Stimulated activated effector memory CD8-positive, alpha-beta T cell treated with anti-CD3 and anti-CD28 coated beads, Interleukin-12 subunit alpha, Interleukin-12 subunit beta, amount 100 ng/mL, for 72 hours (primary cell): ENCODE data around the gene MARF1.
"Not testable (repeated sequence)": the region's sequence is repeated elsewhere in the genome, so short reads cannot be mapped to it uniquely, and the experiment has no call there.

Experiments
- ATAC-seq: fragments of 150-1000 bp; cut with Tn5 transposase; 2 replicates; pipeline ENCODE4 v1.10.0; 2021
- DNase-seq, 2 donors: peaks; one replicate each; pipeline ENCODE4 v3.0.0; 2021 to 2022; ENCODE audit warnings: low spot score in 2 of 2
- H3K27ac Mint-ChIP-seq: one replicate; pipeline ENCODE4 v1.8.0; 2022; ENCODE audit warnings: mild to moderate bottlenecking, mixed read lengths
- H3K36me3 Mint-ChIP-seq: one replicate; pipeline ENCODE4 v1.8.0; 2022; ENCODE audit warnings: mild to moderate bottlenecking, mixed read lengths
- H3K4me1 Mint-ChIP-seq: one replicate; pipeline ENCODE4 v1.8.0; 2022; ENCODE audit warnings: mixed read lengths
- H3K4me3 Mint-ChIP-seq: one replicate; pipeline ENCODE4 v1.8.0; 2022; ENCODE audit warnings: mild to moderate bottlenecking, mixed read lengths
- H3K9me3 Mint-ChIP-seq: one replicate; pipeline ENCODE4 v1.8.0; 2022; ENCODE audit warnings: mixed read lengths

Gene MARF1

DNA sequence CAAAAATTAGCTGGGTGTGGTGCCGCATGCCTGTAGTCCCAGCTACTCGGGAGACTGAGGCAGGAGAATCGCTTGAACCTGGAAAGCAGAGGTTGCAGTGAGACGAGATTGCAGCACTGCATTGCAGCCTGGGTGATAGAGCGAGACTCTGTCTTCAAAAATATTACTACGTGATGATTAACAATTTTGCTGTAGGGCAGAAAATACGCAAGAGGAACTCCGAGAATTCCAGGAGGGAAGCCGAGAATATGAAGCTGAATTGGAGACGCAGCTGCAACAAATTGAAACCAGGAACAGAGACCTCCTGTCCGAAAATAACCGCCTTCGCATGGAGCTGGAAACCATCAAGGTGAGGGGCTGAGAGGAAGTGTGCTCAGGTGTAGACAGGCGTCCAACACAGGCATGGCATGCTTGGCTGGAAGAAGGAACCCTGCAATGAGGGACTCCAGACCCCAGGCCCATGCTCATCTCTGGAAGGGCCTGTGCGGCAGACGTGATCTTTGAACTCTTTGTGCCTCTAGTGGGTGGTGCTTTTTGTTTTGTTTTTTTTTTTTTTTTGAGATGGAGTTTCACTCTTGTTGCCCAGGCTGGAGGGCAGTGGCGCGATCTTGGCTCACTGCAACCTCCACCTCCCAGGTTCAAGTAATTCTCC is 24.3 kb upstream of the MARF1 start:
- Mint-ChIP-seq H3K27ac (no peak overlapping the region), H3K4me3 (no peak overlapping the region), H3K4me1 (peaks cover 19% of the 10 kb centered on the region), H3K36me3 (peaks cover 100% of the 10 kb centered on the region), H3K9me3 (no peaks in the 10 kb centered on the region)
- DNase-seq (no peak), ATAC-seq (no peak)

DNA sequence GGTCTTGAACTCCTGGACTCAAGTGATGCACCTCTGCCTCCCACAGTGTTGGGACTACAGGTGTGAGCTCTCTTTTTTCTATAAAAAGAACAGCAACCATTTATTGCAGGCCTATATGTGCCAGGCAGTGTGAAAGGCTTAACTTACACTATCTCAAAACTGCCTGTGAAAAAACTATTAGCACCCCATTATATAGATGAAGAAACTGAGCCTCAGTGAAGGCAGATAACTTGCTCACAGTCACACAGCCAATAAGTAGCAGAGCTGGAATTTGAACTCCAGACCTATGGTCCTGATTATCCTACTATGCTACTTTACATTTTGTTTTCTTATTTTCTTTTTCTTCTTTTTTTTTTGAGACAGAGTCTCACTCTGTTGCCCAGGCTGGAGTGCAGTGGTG is 22.2 kb upstream of the MARF1 start:
- Mint-ChIP-seq H3K27ac (no peak overlapping the region), H3K9me3 (no peaks in the 10 kb centered on the region), H3K4me3 (no peak overlapping the region), H3K36me3 (peaks cover 100% of the 10 kb centered on the region), H3K4me1 (peaks cover 25% of the 10 kb centered on the region)
- DNase-seq (no peak), ATAC-seq (no peak)

DNA sequence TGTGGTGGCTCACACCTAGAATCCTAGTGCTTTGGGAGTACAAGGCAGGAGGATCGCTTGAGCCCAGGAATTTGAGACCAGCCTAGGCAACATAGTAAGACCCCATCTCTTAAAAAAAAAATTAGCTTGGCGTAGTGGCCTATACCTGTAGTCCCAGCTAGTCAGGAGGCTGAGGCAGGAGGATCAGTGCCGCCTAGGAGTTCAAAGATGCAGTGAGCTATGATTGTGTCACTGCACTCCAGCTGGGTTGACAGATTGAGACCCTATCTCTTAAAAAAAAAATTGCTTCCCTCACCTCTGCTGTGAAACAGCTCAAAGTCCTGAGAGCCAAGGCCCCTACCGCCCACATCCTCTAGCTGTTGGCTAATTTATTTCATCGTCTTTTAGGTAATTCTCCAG is 17.2 kb upstream of the MARF1 start:
- no peak overlapping the region for H3K4me3 Mint-ChIP-seq
- H3K27ac Mint-ChIP-seq: peak overlapping the region; percentile 86

DNA sequence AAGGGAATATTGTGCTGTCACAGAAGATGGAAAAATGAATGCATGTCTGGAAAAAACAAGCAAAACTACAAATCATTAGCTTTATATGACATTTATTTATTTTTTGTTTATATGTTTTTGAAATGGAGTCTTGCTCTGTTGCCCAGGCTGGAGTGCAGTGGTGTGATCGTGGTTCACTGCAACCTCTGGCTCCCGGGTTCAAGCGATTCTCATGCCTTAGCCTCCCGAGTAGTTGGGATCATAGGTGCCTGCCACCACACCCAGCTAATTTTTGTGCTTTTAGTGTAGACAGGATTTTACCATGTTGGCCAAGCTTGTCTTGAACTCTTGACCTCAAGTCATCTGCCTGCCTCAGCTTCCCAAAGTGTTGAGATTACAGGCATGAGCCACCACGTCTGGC is 15.6 kb upstream of the MARF1 start:
- DNase-seq (no peak), ATAC-seq (no peak)
- Mint-ChIP-seq H3K4me3 (peak overlapping the region; percentile 24), H3K9me3 (no peaks in the 10 kb centered on the region), H3K27ac (peak overlapping the region; percentile 86), H3K36me3 (peaks cover 76% of the 10 kb centered on the region), H3K4me1 (peaks cover 54% of the 10 kb centered on the region)

More for the DNA sequence above, 17.2 kb upstream of the MARF1 start:
- H3K4me1 Mint-ChIP-seq: peaks cover 51% of the 10 kb centered on the region
- no peak for DNase-seq
- H3K36me3 Mint-ChIP-seq: peaks cover 76% of the 10 kb centered on the region
- no peaks in the 10 kb centered on the region for H3K9me3 Mint-ChIP-seq
- no peak for ATAC-seq

DNA sequence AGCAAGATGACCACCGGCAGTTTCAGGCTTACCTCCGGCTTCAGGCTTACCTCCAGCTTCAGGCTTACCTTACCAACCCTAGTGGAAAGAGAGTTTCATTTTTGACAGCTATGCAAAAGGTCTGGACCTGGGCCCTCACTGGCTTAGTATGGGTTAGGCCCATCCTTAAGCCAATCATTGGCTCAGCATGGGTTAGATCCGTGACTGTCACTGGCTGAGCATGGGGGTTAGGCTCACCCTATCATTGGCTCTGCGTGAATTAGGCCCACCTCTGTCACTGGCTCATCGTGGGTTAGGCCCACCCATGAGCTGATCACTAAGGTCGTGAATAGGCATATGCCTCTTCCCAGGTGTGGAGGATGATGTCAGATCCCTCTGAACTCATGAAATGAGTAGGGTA is 15.2 kb upstream of the MARF1 start:
- DNase-seq: no peak
- Mint-ChIP-seq H3K4me3 (peak overlapping the region; percentile 24), H3K27ac (peak overlapping the region; percentile 86), H3K9me3 (no peaks in the 10 kb centered on the region), H3K4me1 (peaks cover 50% of the 10 kb centered on the region), H3K36me3 (peaks cover 76% of the 10 kb centered on the region)
- peak; percentile 36 for ATAC-seq

DNA sequence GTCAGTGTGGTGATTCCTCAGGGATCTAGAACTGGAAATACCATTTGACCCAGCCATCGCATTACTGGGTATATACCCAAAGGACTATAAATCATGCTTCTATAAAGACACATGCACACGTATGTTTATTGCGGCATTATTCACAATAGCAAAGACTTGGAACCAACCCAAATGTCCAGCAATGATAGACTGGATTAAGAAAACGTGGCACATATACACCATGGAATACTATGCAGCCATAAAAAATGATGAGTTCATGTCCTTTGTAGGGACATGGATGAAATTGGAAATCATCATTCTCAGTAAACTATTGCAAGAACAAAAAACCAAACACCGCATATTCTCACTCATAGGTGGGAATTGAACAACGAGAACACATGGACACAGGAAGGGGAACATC is 12.6 kb upstream of the MARF1 start:
- Mint-ChIP-seq H3K36me3 (peaks cover 75% of the 10 kb centered on the region), H3K4me1 (peaks cover 39% of the 10 kb centered on the region)
- not testable (repeated sequence) for H3K9me3 Mint-ChIP-seq, ATAC-seq, DNase-seq, H3K4me3 Mint-ChIP-seq, H3K27ac Mint-ChIP-seq

DNA sequence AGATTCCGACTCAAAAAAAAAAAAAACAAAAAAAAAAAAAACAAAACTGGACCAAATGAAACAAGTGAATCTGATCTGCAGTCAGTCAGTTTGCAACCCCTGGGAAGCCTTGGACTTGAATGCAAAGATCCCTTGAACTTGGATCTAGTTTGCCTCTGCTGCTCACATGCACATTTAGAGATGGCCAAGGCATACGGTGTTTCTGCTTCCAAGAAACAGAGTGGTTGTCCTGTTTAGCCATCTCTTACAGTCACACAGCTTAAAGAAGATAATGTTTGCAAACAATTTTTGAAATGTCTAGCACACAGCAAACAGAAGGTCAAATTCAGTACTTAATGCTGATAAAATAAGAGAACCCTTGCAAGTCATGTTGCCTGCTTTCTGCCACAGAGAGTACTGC is 11.6 kb upstream of the MARF1 start:
- ATAC-seq: no peak
- Mint-ChIP-seq H3K36me3 (peaks cover 75% of the 10 kb centered on the region), H3K9me3 (no peaks in the 10 kb centered on the region), H3K27ac (no peak overlapping the region), H3K4me1 (peaks cover 36% of the 10 kb centered on the region), H3K4me3 (no peak overlapping the region)
- DNase-seq: no peak

DNA sequence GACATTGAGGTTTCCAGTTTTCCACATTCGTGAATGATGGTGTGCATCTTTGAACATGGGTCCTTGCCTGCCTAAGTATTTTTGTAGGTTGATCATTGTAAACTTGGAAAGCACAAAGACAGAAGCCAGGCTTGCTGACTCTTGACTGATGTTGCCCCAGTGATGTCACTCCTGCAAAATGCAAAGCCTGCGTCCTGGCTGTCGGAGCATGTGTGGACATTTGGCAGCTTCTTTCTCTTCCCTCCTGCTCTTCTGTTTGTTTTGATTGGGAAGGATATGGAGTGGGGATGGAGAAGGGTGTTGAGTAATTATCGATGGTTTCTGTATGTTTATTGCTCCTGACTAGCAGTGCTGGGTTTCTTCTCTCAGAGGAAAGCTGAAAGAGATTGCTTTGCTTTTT is 10.3 kb upstream of the MARF1 start:
- no peak for ATAC-seq
- peaks cover 28% of the 10 kb centered on the region for H3K4me1 Mint-ChIP-seq
- H3K27ac Mint-ChIP-seq: no peak overlapping the region
- no peak overlapping the region for H3K4me3 Mint-ChIP-seq
- no peak for DNase-seq
- peaks cover 74% of the 10 kb centered on the region for H3K36me3 Mint-ChIP-seq
- H3K9me3 Mint-ChIP-seq: no peaks in the 10 kb centered on the region

DNA sequence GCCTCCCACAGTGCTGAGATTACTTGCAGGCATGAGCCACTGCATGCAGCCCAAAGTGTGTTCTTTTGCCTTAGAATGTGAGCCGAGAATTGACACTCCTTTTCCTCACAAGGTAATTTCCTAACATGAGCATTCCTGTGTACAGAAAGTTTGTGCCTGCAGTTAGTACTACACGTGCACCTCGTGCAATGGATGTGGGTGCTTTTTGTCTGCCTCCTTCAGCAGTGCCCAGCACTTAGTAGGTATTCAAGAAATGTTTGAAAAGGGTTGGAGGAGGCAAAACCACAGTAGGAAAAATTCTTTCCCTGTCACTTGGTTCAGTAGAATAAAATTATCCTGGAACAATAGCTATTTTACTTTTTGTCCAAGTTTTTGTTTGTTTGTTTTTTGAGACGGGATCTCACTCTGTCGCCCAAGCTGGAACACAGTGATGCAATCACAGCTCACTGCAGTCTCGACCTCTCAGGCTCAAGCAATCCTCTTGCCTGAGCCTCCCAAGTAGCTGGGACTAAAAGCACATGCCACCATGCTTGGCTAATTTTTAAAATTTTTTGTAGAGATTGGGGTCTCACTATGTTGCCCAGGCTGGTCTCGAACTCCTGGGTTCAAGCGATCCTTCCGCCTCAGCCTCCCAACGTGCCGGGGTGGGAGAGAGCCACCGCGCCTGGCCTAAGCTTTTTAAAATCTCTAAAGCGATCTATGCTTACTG is 9.5 kb upstream of the MARF1 start:
- ATAC-seq (no peak), DNase-seq (no peak)
- Mint-ChIP-seq H3K4me1 (peaks cover 20% of the 10 kb centered on the region), H3K27ac (peak overlapping the region; percentile 20), H3K36me3 (peaks cover 67% of the 10 kb centered on the region), H3K4me3 (peak overlapping the region; percentile 100), H3K9me3 (no peaks in the 10 kb centered on the region)

DNA sequence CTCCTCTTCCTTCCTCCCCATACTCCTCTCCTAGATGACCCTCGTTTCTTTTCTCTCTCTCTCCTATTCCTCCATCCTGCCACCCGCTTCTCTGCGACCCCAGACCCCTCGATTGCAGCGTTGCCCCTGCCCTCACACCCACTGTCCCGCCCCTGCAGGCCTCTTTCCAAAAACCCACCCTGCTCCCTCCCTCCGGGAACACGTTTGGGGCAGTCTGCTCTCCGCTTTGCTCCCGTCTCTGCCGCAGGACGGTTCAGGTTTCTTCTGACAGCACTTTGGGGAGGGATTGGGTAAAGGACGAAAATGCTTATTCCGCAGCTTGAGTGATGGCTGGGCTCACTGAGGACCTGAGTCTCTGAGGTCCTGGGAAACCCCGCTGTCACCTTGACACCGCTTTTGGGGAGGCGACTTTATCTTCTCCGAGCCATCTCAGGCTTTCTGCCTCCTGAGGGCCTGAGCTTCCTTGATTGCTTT is 7.8 kb upstream of the MARF1 start:
- H3K9me3 Mint-ChIP-seq: no peaks in the 10 kb centered on the region
- H3K36me3 Mint-ChIP-seq: peaks cover 52% of the 10 kb centered on the region
- peak overlapping the region; percentile 100 for H3K4me3 Mint-ChIP-seq
- peak; percentile 65 for ATAC-seq
- peak overlapping the region; percentile 97 for H3K27ac Mint-ChIP-seq
- peaks cover 17% of the 10 kb centered on the region for H3K4me1 Mint-ChIP-seq
- DNase-seq: peak; percentile 15 to 74

DNA sequence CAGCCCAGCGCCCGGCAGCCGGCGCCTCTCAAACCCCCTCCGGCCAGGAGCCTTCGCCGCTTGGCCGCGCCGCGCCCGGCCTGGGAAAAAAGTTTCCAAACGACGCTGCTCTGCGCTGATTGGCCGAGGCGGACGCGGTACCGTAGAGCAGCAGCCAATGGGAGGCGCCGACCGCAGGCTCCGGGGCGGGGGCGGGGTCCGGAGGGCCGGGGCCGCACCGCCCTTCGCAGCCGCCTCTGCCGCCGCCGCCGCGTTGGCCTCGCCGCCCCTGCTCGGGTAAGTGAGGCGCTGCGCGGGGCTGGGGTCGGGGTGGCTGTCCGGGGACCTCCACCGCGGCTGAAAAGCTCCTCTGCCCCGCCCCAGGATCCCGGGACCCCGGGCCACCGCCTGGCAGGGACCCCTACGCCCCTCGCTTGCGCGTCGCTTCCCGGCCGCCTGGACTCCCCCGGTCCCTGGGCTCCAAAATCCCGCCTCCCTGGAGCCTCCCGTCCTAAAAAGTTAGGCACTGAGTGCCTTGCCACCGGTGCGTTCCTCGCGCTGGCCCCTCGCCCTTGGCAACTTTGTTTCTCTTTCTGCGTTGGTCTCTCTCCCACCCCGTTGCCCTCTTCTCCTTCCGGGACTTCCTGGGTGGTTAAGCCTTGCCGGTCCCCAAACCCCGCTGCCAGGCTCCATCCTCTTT is 7.2 kb upstream of the MARF1 start, which contains the start of gene NDE1:
TSS of gene NDE1 (plus strand) at position 227 of the 679 bp plus-strand sequence. CDS start 14,534 bp downstream, outside the sequence.
- peak; percentile 98 for ATAC-seq
- DNase-seq: peak; percentile 67 to 88
- H3K4me1 Mint-ChIP-seq: peaks cover 17% of the 10 kb centered on the region
- peak within 1 kb of the TSS; percentile 97 for H3K27ac Mint-ChIP-seq
- H3K9me3 Mint-ChIP-seq: no peaks in the 10 kb centered on the region
- H3K36me3 Mint-ChIP-seq: peaks cover 50% of the 10 kb centered on the region
- H3K4me3 Mint-ChIP-seq: peak within 1 kb of the TSS; percentile 100

DNA sequence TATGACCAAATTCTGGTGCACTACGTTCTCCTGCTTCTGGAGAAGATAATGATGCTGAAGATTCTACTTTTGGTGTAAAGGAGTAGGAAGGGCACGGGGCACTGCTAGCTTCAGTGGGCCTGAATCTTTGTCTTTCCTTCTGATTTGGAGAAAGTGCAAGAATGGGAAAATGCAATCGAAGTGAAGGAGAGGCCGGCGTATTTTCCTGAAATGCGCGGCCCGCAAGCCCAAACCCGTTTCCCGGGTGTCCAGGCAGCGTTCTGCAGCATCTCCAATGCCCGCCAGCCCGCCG is 6.7 kb upstream of the MARF1 start:
- H3K36me3 Mint-ChIP-seq: peaks cover 45% of the 10 kb centered on the region
- ATAC-seq (no peak), DNase-seq (no peak)
- peak overlapping the region; percentile 100 for H3K4me3 Mint-ChIP-seq
- H3K27ac Mint-ChIP-seq: peak overlapping the region; percentile 60
- peaks cover 17% of the 10 kb centered on the region for H3K4me1 Mint-ChIP-seq
- no peaks in the 10 kb centered on the region for H3K9me3 Mint-ChIP-seq

DNA sequence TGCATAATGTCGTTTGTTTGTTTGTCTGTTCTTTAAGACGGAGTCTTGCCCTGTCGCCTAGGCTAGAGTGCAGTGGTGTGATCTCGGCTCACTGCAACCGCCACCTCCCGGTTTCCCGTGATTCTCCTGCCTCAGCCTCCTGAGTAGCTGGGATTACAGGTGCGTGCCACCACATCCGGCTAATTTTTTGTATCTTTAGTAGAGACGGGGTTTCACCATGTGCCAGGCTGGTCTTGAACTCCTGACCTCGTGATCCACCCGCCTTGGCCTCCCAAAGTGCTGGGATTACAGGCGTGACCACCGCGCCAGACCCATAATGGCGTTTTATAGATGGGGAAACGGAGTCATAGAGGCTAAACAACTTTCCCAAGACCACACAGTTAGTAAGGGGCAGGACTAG is 6.4 kb upstream of the MARF1 start:
- peaks cover 41% of the 10 kb centered on the region for H3K36me3 Mint-ChIP-seq

DNA sequence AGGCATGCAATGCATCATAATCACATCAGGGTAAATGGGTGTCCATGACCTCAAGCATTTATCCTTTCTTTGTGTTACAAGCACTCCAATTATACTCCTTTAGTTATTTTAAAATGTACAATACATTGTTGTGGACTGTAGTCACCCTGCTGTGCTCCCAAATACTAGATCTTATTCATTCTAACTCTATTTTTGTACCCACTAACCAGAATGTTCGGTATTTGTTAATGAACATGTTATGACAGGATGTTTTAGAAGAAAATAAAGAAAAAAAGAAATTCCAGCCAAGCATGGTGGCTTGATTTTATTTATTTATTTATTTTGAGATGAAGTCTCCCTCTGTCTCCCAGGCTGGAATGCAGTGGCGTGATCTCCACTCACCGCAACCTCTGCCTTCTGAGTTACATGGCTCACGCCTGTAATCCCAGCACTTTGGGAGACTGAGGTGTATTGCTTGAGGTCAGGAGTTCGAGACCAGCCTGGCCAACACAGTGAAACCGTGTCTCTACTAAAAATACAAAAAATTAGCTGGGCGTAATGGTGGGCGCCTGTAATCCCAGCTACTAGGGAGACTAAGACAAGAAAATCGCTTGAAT is 5.3 kb upstream of the MARF1 start:
- no peak overlapping the region for H3K4me3 Mint-ChIP-seq
- no peak overlapping the region for H3K27ac Mint-ChIP-seq
- peaks cover 13% of the 10 kb centered on the region for H3K4me1 Mint-ChIP-seq
- no peaks in the 10 kb centered on the region for H3K9me3 Mint-ChIP-seq
- peaks cover 31% of the 10 kb centered on the region for H3K36me3 Mint-ChIP-seq
- DNase-seq (no peak), ATAC-seq (no peak)

More for the DNA sequence above, 6.4 kb upstream of the MARF1 start:
- ATAC-seq, DNase-seq, H3K9me3 Mint-ChIP-seq: not testable (repeated sequence)
- peaks cover 17% of the 10 kb centered on the region for H3K4me1 Mint-ChIP-seq
- H3K4me3 Mint-ChIP-seq: peak overlapping the region; percentile 100
- H3K27ac Mint-ChIP-seq: peak overlapping the region; percentile 60

DNA sequence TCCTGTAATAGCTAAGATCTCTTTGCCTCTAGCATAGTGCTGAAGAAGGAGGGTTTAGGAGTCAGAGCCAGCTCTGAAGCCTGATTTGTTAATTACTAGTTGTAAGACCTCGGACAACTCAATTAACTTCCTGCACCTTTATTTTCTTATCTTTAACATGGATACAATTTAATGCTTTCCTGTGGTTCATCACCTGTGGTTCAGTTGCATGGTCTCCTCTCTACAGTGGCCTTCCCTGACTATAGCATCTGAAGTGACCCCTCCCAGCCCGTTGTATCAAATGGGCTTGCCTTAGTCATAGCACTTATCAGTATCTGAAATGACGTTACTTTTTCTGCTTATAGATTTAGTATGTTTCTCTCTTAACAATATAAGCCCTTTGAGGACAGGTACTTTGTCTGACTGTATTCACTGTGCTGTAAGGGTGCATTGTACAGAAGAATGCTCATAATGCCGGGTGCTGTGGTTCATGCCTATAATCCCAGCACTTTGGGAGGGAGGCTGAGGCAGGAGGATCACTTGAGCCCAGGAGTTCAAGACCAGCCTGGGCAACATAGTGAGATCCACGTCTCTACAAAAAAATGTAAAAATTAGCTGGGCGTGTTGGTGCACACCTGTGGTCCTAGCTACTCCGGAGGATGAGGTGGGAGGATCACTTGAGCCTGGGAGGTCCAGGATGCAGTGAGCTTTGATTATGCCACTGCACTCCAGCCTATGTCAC is 4.5 kb upstream of the MARF1 start:
- peaks cover 23% of the 10 kb centered on the region for H3K36me3 Mint-ChIP-seq
- no peak overlapping the region for H3K4me3 Mint-ChIP-seq
- no peak for DNase-seq
- ATAC-seq: no peak
- H3K27ac Mint-ChIP-seq: no peak overlapping the region
- peaks cover 13% of the 10 kb centered on the region for H3K4me1 Mint-ChIP-seq
- no peaks in the 10 kb centered on the region for H3K9me3 Mint-ChIP-seq
